ENCODE data around the gene AKAP7. TPM values are rescaled to one million over a fixed set of nuclear protein-coding genes. Genes with fewer than 3 reads are reported as not detected.
"Not testable (repeated sequence)": the region's sequence is repeated elsewhere in the genome, so short reads cannot be mapped to it uniquely, and the experiment has no call there.

Gene AKAP7
- total RNA-seq, 2 donors from 2014 or later, result 10.1 to 13.2 TPM

DNA sequence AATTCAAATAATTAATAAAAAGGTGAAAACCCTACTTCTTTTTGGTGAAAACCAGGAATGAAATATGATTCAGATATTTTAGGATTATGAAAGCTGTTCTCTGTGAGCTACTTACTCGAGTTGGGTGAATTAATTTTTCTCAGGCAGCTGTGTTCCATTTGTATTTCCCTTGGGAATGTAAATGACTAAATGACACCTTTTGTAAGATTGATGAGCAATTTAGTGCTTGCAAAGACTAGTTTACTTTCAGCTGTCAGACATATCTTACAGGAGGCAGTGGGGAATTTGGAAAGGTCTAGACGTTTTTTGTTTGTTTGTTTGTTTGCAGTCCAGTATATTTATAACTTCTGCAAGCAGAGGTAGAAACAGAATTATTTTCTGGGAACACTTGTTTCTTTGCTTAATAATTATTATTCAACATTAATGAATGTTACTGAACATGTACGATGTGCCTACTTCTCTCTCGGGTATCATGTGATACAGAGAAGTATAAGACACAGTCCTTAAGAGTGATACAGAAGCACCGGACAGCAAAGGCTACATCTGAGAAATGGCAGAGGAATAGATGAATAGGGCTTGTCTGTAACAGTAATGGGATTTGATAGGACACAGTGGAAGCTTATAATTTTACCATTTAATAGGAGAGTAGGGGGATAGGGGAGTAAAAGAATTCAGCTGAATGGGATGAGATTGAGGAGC, 91.3 kb downstream of the AKAP7 start:
- ATAC-seq, result no peak
- DNase-seq, result no peak
- intact Hi-C loops (cut with DNase I), result no loop called here

DNA sequence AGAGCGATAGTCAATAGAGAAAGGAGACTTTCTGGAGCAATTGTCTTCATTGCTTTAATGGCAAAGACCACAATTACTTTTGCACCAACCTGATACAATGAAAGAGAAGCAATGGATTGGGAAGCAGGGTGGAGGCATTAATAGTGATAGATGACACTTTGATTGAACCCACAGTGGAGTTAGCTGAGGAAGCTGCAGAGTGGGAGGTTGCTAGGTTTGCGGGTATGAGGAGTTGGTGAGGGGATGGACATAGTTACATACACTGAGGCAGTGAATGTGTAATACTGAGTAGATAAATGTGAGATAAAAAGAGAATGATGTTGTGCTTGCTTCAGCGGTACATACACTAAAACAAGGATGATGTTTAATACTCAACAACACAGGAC, 91.9 kb downstream of the AKAP7 start:
- ATAC-seq, result no peak
- DNase-seq, result no peak
- intact Hi-C loops (cut with DNase I), result no loop called here

DNA sequence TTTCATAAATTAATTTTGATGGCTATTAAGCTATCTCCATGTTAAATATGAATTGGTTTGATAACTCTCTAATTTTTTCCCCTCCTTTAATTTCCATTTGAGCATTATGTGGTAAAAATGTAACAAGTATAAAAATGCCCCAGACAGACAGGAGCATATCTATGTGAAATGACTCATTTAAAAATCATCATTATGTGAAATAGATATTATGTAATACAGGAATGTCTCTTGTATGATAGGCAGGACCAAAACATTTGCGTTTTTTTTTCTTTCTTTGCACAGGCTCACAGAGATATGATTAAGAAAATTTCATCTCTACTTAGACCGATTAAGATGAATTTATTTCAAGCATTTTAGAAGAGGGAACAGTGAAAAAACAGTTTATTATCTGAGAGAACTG, 95.8 kb downstream of the AKAP7 start:
- peak in 1 of 2 donors; percentile 88 for ATAC-seq
- DNase-seq, result no peak
- intact Hi-C loops (cut with DNase I), result no loop called here

DNA sequence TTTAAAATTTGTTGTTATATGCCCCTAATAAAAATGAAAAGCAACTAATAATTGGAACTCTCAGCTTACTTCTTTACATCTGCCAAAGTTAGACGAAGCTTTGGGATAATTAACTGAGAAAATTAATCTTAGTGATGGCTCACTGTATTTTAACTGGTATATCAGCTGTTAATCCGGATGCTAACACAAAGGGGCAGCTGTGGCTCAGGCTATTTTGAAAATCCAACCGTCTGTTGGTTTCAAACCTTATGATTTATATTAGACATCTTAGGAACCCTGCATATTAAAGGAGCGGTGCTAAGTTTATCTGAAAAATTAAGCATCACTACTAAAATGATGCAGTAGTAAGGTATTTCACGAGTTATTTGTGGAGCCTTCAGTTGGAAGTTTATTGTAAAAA, 96.6 kb downstream of the AKAP7 start:
- DNase-seq (no peak), ATAC-seq (no peak)
- intact Hi-C loops (cut with DNase I), result no loop called here

DNA sequence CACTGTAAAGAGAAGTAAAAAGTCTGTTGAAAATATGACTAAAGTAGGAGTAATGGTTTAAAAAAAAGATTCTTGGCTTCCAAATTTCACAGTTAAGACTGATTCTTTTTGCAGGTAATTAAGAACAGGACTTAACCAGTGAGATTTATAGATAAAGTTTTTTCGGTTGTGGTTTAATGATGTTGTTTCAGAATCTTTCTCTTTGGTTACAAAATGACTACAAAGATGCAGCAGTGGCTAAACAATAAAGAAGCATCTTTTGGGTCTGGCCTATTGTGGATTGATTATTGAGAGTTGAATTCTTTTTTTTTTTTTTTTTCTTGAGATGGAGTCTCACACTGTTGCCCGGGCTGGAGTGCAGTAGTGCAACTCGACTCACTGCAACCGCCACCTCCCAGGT, 109.7 kb downstream of the AKAP7 start:
- DNase-seq (no peak), ATAC-seq (no peak)
- intact Hi-C loops (cut with DNase I), result no loop called here

DNA sequence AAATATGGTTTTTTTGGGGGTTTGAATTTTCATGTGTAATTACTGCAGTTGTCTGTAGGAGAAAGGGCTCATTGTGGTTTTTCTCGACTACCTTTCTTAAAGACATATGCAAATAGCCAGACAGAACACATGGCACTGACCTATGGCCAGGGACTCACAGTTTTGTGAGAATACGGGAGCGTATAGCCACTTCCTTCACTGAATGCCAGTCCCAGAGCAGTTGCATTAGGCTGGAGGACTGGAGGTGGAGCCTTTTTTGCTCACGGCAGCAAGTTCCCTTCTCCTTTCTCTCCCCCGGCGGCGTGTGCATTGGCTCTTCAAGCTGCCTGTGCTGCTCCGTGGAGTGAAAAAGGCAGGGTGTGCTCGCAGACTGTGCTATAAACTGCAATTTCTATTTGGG, 114.9 kb downstream of the AKAP7 start:
- DNase-seq (peak; percentile 52), ATAC-seq (peak; percentile 93 to 98)
- intact Hi-C loops (cut with DNase I), result no loop called here

DNA sequence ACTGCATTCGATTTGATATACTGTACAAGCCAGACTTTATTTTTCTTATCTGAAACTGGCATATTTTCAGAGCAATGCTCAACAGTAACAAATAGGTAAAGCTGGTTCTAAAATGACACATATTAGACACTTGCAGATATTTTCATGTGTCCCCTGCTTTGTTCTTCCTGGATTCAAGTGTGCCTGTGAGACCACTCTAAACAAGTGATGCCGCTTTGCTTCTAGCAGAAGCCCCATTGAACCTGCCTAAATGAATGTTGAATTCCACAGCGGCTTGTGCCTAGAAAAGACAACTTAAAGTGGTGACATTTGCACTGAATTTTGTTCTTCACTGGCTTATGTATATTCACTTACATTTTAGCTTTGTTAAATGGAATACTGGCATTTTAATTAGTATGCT, 115.7 kb downstream of the AKAP7 start:
- no peak for DNase-seq
- intact Hi-C loops (cut with DNase I), result no loop called here
- ATAC-seq, result no peak

DNA sequence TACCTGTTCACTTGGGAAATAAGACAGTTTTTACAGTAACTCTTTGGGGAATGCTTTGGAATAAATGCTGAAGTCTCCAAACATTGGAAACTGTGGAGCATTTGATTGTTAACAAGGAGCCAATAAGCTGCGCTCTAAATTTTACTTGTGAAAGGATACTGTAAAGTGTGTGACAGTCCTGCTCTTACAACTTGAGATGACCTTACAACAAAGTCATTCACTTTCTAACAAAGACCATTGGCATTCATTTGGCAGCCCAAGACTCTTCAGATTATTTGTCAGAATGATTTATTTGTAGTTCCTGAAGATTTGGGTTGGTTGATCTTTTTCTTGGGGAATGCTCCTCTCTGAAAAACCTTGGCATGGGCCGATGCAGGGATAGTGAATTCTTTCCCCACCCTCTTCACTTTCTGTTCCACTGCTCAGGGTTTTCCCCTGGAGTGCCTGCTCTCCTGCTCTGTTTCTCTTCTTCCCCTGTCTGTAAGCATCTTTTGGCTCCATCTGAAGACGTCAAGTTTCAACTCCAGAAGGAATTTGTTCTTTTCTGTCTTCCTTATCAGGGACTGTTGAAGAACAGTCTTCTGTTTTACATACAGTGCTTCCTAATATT, 116.4 kb downstream of the AKAP7 start:
- ATAC-seq, result no peak
- intact Hi-C loops (cut with DNase I), result no loop called here
- DNase-seq, result no peak

DNA sequence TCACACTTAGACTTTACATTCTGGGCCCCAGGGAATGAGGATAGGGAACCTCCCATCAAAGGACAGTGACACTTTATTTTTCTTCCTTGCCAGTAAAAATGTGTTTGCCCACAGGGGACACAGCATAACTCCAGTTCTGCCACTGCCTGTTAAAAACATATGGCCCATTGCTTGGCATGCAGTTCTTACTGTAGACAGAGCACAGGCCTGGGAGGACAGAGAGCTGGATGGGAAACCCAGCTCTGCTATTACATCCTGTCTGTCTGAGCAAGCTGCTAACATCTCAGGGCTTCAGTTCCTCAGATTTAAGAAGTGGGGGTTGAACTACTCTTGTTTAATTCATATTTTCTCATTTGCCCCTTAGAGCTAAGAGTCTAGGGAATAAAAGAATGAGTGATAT, 120.2 kb downstream of the AKAP7 start:
- DNase-seq, result no peak
- no peak for ATAC-seq
- intact Hi-C loops (cut with DNase I), result no loop called here

DNA sequence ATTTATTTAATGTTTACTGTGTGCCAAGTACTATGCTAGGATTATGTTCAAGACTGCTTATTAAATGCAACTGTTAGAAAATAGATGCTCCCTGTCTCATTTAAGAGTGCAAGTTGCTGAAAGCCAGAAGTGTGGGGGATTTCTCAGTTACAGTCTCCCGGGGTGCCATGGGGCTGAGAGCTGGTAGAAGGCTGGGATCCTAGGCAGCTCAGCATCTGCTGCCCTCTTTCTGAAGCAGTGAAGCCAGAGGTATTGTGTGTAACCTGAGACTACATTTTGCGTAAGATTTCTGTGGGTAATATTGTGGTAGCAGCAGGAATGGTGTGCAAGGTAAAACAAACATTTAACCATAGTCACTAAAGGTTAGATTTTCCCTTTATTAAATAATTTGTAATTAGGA, 120.6 kb downstream of the AKAP7 start:
- ATAC-seq, result no peak
- intact Hi-C loops (cut with DNase I), result no loop called here
- no peak for DNase-seq

DNA sequence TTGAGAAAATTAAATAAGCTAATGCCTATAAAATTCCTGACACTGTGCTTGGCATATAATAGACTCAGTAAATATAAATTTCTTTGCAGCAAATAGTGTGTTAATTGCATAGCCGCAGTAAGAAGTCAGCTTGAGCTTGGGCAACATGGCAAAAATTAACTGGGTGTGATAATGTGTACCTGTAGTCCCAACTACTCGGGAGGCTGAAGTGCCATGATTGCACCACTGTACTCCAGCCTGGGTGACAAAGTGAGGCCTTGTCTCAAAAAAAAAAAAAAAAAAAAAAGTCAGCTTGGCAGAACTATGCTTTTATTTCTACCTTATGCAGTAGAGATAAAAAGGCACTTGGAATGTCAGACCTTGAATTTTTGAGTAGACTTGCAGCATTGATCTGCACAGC, 121.8 kb downstream of the AKAP7 start:
- no peak for DNase-seq
- intact Hi-C loops (cut with DNase I), result no loop called here
- ATAC-seq, result no peak

DNA sequence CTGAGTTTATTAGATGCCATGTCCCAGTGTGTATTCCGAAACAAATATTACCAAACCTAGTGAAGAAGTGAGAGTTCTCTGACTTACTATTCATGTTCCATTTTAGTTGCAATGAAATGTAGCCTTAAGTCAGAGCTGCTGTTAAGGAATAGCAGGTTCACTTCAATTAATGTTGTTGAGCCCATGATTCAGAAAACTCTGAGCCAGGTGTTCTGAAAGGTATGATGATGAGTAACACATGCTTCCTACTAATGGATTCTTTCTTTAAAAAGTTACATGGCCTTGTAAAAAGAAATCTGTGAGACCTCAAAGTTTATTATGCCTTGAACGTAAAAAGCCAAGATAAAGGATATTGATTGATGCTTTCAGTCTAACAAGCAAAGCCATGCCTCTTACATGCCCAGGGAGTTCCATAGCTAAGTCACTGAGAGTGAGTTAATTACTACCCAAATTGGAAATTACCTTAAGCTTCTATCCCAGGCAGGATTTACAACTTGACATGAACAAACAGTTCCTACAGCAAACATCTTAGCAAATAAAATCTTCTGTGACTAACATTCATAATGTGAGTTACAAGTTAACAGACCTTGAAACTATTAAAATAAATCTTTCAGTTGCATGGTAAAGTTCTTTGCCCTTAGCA, 122.9 kb downstream of the AKAP7 start:
- DNase-seq, result no peak
- intact Hi-C loops (cut with DNase I), result no loop called here
- no peak for ATAC-seq

DNA sequence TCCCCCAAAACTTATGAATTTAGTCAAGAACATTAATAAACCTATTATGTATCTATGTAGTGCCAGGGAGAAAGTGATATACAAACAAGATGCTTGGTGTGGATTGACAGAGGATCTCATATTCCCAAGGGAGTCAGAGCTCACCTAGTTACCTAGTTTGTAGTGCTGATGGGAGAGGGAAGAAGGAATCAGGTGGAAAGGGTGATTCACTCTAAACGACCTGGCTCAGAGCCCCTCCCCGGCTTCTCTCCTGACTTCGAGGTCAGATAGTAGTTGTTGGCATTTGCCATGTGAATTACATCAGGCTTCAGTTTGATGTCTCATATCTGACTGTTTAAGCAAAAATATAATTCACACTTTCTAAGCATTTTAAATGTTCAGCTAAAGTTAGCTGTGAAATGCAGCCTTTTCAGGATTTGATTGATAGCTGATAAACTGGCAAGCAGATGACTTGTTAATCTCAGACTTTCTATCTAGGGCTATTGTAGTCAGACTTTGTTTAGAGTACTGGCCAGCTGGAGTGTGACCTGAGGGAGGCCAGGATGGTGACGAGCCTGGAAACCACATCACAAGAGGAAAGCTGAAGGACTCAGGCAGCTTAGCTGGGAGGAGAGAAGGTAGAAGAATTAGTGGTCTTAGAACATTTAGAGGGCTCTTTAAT, 123.7 kb downstream of the AKAP7 start:
- DNase-seq (no peak), ATAC-seq (peak in 1 of 2 donors; percentile 58)
- intact Hi-C loops (cut with DNase I), result no loop called here

DNA sequence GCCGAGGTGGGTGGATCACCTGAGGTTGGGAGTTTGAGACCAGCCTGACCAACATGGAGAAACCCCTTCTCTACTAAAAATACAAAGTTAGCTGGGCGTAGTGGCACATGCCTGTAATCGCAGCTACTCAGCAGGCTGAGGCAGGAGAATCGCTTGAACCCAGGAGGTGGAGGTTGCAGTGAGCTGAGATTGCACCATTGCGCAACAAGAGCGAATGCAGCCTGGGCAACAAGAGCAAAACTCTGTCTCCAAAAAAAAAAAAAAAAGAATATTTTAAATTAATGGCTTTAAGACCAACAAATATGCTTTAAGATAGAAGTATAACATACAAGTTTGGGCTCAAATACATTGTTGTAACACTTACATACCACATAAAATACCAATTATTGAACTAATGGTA, 125.7 kb downstream of the AKAP7 start:
- ATAC-seq; intact Hi-C loops (cut with DNase I); DNase-seq: not testable (repeated sequence)

DNA sequence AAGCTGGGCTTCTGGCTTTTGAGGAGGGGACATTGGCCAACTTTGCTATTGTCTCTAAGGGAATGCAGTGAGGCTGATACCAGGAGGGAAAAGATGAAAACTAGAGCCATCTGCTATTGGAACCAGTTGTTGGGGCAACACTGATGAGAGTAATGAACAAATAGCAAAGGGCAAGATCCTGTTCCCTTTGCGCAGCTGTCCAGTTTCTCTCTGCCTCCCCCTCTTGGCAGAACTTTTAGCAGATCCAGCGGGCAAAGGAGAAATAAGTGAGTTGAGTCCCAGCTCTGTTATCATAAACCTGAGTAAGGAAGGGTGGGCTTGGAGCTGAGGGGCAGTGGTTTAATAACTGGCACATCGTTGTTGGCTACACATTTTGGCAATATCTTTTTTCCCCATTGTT, 126.8 kb downstream of the AKAP7 start:
- intact Hi-C loops (cut with DNase I), result no loop called here
- DNase-seq (no peak), ATAC-seq (no peak)

DNA sequence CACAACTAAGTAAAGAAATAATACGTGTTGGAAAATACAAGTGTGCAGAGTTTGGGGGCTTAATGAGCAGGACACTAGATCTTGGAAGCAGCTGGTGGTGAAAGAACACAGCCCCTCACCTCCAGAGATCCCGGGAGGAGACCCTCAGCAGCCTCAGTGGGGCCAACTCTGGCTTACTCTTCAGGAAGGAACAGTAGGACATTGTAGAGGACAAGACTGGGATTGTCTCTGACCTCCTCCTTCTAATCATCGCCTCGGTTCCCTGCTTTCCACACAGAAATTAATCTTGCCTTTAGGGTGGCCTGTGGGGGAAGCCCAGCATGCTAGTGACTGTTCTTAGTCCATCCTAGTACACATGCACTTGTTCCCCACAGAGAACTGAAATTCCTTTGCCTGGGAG, 130.7 kb downstream of the AKAP7 start:
- intact Hi-C loops (cut with DNase I), result no loop called here
- no peak for DNase-seq
- ATAC-seq, result no peak

DNA sequence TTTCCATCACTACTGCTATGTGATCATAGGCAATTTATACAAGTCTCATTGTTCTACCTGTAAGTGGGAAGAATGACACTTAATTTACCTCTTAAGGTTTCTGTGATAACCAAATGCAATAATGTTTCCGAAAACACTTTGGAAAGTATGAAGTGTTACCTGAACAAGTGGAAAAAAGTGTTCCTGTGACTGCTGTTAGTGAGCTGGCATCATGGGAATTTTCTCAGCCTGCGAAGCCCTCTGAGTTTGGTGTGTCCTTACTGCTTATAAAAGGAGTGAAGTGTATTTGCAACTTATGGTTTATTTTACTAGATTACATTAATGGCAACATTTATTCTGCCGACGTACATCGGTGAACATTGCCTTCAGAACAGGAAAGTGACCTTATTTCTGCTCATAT, 133.0 kb downstream of the AKAP7 start:
- DNase-seq, result no peak
- no peak for ATAC-seq
- intact Hi-C loops (cut with DNase I), result no loop called here

DNA sequence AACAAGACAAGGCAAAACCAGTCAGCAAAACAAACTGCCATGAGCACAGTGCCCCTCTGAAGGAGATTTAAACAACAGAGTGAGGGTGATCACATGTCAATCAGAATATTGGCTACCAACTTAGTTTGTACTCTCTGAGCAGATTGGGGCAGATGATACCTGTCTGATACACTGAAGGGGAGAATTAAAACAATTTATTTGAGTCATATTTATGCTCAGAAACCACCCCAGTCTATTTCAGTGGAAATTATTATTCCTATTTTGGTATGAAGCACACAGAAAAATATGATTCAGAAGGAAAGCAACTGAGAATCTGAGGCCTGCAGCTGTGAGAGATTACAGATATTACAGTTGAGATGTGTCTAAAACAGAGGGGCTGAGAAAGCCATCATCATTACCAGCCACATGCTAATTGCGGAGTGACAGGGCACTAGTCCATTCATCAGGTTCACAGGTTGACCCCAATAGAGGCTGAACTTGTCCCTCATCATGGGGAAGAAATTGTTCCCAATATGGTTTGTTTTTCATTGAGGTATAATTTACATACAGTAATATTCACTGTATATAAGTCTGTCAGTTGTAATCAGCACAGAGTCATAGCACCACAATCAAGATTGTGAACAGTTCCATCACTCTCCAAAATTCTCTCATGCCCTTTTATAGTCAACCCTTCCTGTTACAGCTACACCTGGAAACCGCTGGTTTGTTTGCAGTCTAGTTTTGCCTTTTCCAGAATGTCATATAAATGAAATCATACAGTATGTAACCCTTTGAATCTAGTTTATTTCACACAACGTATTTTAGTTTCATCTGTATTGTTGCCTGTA, 134.5 kb downstream of the AKAP7 start:
- no peak for DNase-seq
- no peak for ATAC-seq
- intact Hi-C loops (cut with DNase I), result no loop called here

DNA sequence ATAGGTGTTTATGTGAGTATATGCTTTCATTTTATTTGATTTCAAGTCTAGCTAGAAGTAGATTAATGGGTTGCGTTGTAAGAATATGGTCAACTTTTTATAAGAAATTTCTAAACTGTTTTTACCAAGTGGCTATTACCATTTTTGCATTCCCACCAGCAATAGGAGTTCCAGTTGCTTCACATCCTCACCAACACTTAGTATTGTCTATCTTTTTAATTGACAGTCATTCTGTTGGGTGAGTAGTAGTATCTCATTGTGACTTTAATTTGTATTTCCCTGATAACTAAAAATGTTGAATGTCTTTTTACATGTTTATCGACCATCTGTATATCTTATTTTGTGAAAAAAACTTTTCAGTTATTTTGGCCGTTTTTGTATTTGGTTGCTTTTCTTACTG, 135.3 kb downstream of the AKAP7 start:
- no peak for DNase-seq
- ATAC-seq, result no peak
- intact Hi-C loops (cut with DNase I), result no loop called here

DNA sequence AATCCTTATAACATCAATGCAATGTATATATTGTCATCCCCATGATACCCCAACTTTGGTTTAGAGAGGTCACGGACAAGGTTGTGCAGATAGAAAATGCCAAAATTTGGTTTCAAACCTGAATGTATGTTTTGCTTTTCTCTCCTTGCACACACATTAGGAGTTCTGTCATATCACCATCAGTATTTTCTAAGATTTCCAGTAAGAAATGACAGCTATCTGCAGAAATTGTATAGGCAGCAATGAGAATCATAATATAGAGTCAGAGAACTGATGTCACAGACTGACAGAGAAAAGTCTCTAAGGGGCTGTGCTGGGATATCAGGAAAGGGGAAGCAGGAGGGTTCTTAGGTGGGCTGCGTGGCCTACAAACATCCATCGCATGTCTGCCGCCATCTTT, 140.0 kb downstream of the AKAP7 start:
- intact Hi-C loops (cut with DNase I), result no loop called here
- no peak for ATAC-seq
- no peak for DNase-seq

All from left cardiac atrium (tissue), 4 donors.